ENCODE measurements around the gene LDLRAP1. TPM values are rescaled to one million over a fixed set of nuclear protein-coding genes. Genes with fewer than 3 reads are reported as not detected.

LDLRAP1 gene
- total RNA-seq, 4 donors from 2014 or later = 7.3 to 18.1 (median 9.2) TPM

DNA sequence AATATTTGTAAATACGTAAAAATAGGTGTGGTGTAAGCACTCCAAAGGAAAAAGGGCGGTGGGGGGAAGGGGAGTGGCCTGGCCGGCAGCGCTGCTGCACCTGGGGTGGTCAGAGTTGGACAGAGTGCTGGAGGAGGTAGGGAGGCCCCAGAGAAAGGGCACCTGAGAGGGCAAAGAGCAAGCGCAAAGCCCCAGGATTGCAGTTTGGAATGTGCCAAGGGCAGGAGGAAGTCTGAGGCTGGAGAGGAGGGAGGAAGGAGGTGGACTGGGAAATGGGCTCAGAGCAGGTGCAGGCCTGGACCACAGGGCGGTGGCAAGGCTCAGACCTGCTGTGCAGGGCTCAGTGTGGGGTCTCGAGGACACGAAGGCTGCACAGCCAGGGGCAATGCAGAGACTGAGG, 30.6 kb downstream of the LDLRAP1 start:
- TF ChIP-seq, protein P1, sequence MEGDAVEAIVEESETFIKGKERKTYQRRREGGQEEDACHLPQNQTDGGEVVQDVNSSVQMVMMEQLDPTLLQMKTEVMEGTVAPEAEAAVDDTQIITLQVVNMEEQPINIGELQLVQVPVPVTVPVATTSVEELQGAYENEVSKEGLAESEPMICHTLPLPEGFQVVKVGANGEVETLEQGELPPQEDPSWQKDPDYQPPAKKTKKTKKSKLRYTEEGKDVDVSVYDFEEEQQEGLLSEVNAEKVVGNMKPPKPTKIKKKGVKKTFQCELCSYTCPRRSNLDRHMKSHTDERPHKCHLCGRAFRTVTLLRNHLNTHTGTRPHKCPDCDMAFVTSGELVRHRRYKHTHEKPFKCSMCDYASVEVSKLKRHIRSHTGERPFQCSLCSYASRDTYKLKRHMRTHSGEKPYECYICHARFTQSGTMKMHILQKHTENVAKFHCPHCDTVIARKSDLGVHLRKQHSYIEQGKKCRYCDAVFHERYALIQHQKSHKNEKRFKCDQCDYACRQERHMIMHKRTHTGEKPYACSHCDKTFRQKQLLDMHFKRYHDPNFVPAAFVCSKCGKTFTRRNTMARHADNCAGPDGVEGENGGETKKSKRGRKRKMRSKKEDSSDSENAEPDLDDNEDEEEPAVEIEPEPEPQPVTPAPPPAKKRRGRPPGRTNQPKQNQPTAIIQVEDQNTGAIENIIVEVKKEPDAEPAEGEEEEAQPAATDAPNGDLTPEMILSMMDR (IDR thresholded peaks at IDR 0.05; ENCODE audit: low read depth) = no peak

DNA sequence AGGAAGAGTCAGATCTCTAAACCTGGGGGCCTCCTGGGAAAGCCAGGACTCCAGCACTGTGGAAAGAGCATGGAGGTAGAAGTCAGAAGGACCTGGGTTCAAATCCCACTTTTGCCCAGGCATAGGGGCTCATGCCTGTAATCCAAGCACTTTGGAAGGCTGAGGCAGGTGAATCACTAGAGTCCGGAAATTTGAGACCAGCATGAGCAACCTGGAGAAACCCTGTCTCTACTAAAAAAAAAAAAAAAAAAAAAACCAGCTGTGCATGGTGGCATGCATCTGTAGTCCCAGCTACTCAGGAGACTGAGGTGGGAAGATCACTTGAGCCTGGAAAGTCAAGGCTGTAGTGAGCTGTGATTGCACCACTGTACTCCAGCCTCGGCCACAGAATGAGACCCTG, 31.8 kb downstream of the LDLRAP1 start:
- TF ChIP-seq, protein P1 (IDR thresholded peaks at IDR 0.05; ENCODE audit: low read depth) = no peak

DNA sequence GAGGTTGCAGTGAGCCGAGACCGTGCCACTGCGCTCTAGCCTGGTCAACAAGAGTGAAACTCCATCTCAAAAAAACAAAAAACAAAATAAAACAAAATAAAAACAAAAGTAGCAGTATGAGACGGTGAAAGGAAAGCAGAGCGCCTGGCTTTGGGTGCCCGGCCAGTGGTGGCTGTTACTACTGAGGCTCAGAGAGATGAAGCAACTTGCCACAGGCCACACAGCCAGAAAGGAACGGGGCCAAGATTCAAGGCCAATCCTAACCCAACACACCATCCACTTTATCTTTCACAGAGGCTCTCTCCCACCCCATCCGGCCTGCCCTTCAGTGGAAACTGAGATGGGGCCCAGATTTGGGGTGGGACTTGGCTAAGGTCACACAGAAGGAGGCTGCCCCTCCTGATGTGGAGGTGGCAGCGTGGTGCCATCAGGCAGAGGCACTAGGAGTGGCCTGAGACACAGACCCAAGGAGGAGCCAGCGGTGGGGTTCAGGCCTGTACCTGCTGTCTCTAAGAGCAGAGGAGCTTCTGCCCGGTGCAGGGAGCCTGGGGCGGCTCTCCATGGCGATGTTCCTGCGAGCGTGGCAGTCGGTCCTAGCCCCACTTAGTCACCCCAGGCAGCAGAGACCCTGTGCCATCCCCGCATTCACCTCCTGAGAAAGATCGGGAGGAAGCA, 33.2 kb downstream of the LDLRAP1 start:
- TF ChIP-seq, protein P1 (IDR thresholded peaks at IDR 0.05; ENCODE audit: low read depth) = no peak

DNA sequence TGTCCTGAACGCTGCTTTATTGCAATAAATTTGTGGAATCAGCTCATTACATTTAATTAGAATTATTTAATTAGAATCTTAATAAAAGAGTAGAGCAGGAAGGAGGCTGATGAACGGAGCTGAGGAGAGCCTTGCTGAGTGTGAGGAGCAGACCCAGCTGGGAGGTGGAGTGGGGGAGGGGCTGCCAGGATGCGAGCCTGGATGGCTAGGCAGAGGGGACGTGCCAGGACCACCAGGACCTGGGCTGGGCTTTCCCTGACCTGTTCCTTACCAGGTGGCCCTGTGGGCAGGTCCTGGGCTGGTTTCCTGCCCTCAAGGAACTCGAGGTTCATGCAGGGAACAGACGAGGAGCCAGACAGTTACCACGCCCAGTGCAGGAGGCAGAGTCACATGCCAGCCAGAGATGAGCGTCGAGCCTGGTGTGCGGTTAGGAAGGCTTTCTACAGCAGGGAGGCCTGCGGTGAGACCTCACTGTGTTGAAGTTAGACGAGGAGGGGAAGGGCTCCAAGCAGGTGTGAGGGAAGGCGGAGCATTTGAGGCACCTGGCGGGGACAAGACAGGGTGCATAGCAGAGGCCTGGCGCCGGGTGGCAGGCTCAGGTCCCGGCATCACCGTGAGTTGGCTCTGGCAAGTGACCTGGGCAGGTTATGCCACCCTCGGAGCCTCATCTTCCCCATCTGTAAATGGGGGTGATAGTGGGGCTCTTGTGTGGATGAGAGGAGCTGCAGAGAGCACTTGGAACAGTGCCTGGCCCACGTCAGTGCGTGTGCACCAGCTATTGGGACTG, 33.9 kb downstream of the LDLRAP1 start:
- TF ChIP-seq, protein P1 (IDR thresholded peaks at IDR 0.05; ENCODE audit: low read depth) = no peak

DNA sequence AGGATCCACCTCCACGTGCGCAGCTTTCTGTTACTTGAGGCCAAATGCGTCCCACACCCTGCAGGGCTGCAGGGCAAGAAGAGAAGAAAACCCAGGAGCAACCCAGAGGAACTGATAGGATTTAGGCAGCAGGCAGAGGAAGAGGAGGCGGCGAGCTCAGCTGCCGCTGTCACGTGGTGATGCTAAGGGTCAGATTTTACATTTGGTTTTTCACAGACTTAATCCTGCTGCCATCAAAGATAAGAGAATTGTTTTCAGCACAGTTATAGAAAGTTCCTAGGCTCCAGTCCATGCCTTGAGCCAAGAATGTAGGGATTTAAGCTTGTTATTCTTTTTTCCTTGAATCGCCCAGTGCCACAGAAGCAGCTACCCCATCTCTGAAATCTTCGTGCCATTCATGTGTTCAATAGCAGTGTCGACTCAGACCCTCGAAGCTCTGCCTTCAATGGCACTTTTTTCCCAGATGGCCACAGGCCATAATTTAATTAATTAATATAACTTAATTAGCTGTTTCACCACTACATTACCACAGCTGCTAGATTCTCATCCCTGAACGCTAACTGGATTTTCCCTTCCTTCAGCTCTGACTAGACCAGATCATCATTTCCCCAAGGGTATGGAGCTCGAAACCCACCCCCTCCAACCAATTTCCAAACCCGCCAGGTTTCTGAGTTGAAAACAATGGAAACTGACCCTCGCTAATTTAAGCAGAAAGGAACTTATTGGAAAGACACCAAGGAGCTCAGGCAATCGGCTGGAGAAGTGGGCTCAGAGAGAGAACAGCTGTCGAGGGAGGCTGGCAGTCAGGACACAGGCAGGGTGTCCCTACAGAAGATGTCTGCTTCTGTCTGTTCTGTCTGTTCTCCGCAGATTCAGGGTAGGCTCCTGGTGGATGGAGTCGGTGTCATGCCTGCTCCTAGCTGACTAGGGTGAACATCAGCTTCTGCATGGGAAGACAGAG, 36.2 kb downstream of the LDLRAP1 start:
- TF ChIP-seq, protein P1 (IDR thresholded peaks at IDR 0.05; ENCODE audit: low read depth) = no peak

DNA sequence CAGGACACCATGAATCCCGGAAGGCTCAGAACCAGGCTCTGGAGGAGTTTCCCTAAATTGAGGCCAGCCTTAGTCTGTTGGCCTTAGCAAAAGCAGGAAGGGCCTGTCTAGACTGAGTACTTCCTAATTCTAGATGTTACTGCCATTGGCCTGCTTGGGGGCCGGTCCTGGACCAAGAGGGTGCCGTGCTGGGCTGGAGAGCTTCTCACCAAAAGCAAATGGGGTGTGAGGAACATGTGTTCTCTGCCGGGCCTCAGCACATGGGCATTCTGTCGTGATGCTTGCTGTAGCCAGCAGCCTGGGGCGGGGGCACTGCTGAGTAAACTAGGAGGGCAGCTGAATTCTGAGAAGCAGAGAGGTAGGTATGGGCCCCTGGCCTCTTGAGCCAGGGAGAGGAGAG, 37.5 kb downstream of the LDLRAP1 start:
- TF ChIP-seq, protein P1 (IDR thresholded peaks at IDR 0.05; ENCODE audit: low read depth) = no peak

Data from subcutaneous adipose tissue (tissue), 4 donors.